Activated gamma-delta T cell treated with Interleukin-2 at 50 U/mL for 16 hours (primary cell): ENCODE results near the gene POLR2E.

Experiments
- DNase-seq: peaks from one replicate; pipeline ENCODE4 v3.0.0-alpha.2; 2020

POLR2E gene

DNA sequence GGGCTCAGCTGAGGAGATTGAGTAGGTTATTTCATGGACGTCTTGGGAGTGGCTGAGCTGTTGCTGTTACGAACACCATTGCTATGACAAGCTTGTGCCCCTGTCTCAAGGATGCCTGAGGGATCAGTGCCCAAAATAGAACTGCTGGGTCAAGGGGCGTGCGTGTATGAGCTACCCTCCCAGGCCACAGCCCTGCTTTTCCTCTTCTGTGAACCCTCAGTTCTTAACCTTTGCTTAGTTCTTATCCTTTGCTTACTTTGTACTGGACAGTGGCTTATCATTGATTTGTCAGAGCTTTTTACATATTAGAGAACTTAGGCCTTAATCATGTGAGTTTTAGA, 19.2 kb downstream of the POLR2E start:
- DNase-seq = no peak

GRCh38 chr19:1074544-1075283, 20.5 kb downstream of the POLR2E start:
- DNase-seq = peak; percentile 99

GRCh38 chr19:1073956-1074517, 21.1 kb downstream of the POLR2E start:
- DNase-seq = no peak

DNA sequence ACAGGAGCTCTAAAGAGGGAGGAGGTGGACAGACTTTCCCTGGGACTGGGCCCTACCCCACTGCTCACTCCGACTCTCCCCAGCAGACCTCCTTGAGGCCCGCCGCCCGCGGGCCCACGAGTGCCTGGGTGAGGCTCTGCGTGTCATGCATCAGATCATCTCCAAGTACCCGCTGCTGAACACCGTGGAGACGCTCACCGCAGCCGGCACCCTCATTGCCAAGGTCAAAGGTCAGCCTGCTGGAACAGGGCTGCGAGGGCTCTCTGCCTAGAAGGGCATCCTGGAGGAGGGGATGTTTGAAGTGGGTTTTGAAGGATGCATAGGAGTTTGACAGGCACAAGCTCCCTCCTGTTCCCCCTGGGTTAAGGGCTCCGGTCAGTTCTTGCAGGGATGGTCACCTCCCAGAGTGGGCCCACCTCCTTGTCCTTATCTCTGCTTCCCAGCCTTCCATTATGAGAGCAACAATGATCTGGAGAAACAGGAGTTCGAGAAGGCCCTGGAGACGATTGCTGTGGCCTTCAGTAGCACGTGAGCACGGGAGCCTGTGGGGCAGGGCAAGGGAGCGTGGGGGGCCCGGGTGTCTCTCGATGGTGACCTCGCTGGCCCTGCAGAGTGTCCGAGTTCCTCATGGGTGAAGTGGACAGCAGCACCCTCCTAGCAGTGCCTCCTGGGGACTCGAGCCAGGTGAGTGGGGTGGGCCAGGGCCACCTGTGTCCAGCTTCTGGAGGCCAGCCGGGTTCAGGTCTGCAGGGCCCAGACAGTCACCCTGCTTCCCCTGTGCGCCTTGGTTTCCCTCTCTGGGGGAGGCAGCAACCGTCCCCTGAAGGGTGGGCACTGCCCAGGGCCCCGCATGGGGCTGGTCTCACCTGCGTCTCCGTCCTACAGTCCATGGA, 21.9 kb downstream of the POLR2E start:
- no peak for DNase-seq

DNA sequence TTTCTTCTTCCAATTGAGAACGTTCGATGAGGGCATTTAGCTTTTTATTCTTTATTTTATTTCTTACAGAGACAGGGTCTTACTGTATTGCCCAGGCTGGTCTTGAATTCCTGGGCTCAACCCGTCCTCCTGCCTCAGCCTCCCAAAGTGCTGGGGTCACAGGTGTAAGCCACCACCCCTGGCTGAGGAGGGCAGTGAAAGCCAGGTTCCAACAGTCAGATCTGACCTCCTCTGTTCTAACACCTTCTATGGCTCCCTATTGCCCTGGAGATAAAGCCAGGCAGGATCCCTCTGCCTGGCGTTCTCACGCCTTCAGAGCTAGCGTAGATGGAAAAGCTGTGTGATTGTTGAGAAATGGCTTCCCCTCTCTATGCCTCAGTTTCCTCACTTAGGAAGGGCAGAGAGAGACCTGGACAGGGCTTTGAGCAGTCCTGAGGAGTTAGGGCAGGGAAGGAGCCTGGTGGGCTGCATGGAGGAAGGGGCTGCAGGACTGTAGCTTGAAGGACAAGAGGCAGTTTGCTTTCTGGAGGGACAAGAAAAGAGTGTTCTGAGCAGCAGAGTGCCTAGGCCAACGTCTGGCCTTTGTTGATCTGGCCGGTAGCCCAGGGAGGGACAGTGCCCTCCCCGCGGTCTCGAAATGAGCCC, 22.7 kb downstream of the POLR2E start:
- no peak for DNase-seq

- DNase-seq = no peak
These were observed 24.0 kb downstream of the POLR2E start for GRCh38 chr19:1070931-1071791.

DNA sequence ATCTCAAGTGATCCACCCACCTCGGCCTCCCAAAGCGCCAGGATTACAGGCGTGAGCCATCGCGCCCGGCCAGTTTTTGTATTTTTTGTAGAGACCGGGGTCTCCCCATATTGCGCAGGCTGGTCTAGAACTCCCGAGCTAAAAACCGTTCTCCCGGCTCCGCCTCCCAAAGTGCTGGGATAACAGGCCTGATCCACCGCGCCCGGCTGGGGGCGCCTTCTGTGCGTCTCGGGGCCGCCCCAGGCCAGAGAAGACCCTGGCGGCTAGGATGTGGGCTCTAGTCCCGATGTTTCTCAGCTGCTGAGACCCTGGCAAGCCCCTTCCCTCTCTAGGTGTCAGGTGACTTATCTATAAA, 24.6 kb downstream of the POLR2E start:
- no peak for DNase-seq

GRCh38 chr19:1069009-1069779, 26.0 kb downstream of the POLR2E start:
- peak; percentile 78 for DNase-seq

DNA sequence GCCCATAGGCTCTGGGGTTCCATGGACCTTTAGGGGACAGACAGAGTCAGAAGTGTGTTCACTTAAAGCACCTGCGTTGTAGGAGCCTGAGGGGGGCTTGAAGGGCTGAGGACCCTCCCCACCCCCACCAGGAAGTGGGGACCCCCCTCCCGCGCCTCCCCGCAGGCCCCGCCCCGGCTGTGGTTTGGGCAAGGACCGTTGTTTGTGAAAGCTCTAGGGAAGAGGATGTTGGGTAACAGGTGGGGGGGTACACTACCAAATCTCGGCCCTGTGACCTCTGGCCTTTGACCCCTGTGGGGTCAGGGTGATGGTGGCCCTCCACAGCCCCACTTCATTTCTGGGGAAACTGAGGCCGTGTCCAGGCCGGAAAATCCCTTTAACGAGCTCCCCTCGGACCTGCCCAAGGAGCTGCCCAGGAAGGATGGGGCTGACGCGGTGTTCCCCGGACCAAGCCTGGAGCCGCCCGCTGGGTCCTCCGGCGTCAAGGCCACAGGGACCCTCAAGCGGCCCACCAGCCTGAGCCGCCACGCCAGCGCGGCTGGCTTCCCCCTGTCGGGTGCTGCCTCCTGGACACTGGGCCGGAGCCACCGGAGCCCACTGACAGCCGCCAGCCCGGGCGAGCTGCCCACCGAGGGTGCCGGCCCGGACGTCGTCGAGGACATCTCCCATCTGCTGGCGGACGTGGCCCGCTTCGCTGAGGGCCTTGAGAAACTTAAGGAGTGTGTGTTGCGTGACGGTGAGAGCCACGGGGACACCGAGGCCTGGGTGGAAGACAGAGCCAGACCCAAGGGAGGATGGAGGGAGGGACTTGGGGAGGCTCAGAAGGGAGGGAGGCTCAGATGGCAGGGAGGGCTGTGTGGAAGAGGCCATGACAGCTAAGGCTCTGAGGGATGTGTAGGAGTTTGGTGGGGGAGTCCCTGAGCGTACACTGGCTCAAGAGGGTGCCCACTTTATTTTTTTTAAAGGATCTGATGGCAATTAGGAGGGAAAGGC, 26.9 kb downstream of the POLR2E start:
- DNase-seq = peak; percentile 85

- DNase-seq = peak; percentile 66
These were observed 27.7 kb downstream of the POLR2E start for GRCh38 chr19:1067341-1067957.

GRCh38 chr19:1066748-1067340, 28.3 kb downstream of the POLR2E start, which contains the start of gene ARHGAP45:
Gene ARHGAP45 (plus strand): TSS chr19:1067167. CDS start chr19:1067406, 239 bp downstream.
- DNase-seq = peak; percentile 82

GRCh38 chr19:1066251-1066747, 28.9 kb downstream of the POLR2E start:
- DNase-seq = no peak

DNA sequence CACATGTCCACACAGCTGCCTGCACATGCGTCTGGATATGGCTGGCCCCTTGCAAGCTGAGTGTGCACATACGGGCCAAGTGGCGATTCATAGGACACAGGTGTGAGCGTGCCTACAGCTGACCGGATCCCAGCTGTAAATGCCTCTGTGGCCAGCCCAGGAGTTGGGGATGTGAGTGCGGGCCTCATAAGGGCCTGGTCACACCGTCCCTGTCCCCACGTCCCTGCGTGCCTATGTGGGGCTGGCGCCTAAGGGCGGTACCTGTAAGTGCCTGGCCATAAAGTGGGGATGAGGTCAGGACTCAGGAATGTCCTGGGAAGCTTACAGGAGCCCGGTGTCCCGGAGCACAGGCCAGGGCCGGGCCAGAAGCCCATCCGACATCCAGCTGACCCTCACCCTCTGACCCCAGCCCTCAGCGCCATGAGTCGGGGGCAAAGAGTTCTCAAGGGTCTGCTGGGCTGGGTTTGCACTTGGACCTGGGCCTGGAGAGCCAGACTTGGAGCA, 29.5 kb downstream of the POLR2E start:
- DNase-seq = no peak

DNA sequence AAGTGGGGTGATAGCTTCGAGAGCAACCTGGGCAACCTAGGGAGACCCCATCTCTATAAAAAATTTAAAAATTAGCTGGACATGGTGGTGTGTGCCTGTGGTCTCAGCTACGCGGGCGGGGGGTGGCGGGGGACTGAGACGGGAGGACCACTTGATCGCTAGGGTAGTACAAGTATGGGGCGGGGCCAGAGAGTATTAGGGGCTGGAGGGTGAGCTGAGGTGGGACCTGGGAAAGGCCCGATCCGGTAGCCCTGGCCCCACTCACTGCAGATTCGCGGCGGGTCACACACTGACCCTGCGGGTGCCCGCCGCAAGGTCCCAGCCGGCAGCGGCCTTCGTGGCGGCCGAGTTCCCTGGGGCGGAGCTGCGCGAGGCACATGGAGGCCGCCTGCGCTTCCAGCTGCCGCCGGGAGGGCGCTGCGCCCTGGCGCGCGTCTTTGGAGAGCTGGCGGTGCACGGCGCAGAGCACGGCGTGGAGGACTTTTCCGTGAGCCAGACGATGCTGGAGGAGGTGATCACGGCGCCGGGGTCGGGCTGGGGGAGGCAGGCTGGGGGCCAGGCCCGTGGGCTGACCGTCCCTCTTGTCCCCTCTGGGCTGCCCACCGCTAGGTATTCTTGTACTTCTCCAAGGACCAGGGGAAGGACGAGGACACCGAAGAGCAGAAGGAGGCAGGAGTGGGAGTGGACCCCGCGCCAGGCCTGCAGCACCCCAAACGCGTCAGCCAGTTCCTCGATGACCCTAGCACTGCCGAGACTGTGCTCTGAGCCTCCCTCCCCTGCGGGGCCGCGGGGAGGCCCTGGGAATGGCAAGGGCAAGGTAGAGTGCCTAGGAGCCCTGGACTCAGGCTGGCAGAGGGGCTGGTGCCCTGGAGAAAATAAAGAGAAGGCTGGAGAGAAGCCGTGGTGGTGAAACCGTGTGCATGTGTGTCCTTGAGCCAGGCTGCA, 30.2 kb downstream of the POLR2E start:
- DNase-seq = peak; percentile 63

- DNase-seq = no peak
These were observed 31.1 kb downstream of the POLR2E start for GRCh38 chr19:1063909-1064660.

- no peak for DNase-seq
These were observed 31.9 kb downstream of the POLR2E start for GRCh38 chr19:1063030-1063908.
